ENCODE measurements around the gene PCA3.

PCA3 gene

GRCh38 chr9:76810377-76810957 lies 46.2 kb downstream of the PCA3 start:
- no peak for TF ChIP-seq TAF1 (IDR thresholded peaks at IDR 0.05; ENCODE audit: low read depth)
- no peak for TF ChIP-seq MAX (IDR thresholded peaks at IDR 0.05)
- no peak for TF ChIP-seq EGR1 (IDR thresholded peaks at IDR 0.05)
- TF ChIP-seq CEBPB (IDR thresholded peaks at IDR 0.05), result no peak
- no peak for TF ChIP-seq TCF12 (IDR thresholded peaks at IDR 0.05; ENCODE audit: low read depth)
- TF ChIP-seq EP300 (IDR thresholded peaks at IDR 0.05; ENCODE audit: borderline replicate concordance), result no peak
- peak; percentile 88 for TF ChIP-seq RAD21 (IDR thresholded peaks at IDR 0.05; ENCODE audit: low read depth)

- TF ChIP-seq YY1 (IDR thresholded peaks at IDR 0.05; ENCODE audit: low read depth), result no peak
- no peak for TF ChIP-seq NFIC (IDR thresholded peaks at IDR 0.05)
- TF ChIP-seq USF1 (IDR thresholded peaks at IDR 0.05), result no peak
- no peak for TF ChIP-seq EP300 (IDR thresholded peaks at IDR 0.05; ENCODE audit: borderline replicate concordance)
- TF ChIP-seq CREB1 (IDR thresholded peaks at IDR 0.05; ENCODE audit: low read depth), result no peak
- no peak for TF ChIP-seq FOXM1 (IDR thresholded peaks at IDR 0.05; ENCODE audit: borderline replicate concordance, low read depth)
- TF ChIP-seq RAD21 (IDR thresholded peaks at IDR 0.05; ENCODE audit: low read depth), result no peak
- TF ChIP-seq REST (IDR thresholded peaks at IDR 0.05; ENCODE audit: low read depth), result no peak
- TF ChIP-seq MAX (IDR thresholded peaks at IDR 0.05), result no peak
- TF ChIP-seq TAF1 (IDR thresholded peaks at IDR 0.05; ENCODE audit: low read depth), result no peak
- TF ChIP-seq TCF12 (IDR thresholded peaks at IDR 0.05; ENCODE audit: low read depth), result no peak
- TF ChIP-seq EGR1 (IDR thresholded peaks at IDR 0.05), result no peak
- TF ChIP-seq TEAD4 (IDR thresholded peaks at IDR 0.05), result no peak
- no peak for TF ChIP-seq ZBTB7A (IDR thresholded peaks at IDR 0.05; ENCODE audit: low read depth)
- no peak for TF ChIP-seq CEBPB (IDR thresholded peaks at IDR 0.05)
Measured at GRCh38 chr9:76812591-76812990, 48.4 kb downstream of the PCA3 start.

- no peak for TF ChIP-seq CREB1 (IDR thresholded peaks at IDR 0.05; ENCODE audit: low read depth)
- TF ChIP-seq USF1 (IDR thresholded peaks at IDR 0.05), result no peak
- TF ChIP-seq TCF12 (IDR thresholded peaks at IDR 0.05; ENCODE audit: low read depth), result no peak
- TF ChIP-seq EGR1 (IDR thresholded peaks at IDR 0.05), result no peak
Measured at GRCh38 chr9:76817489-76817888, 53.3 kb downstream of the PCA3 start.

GRCh38 chr9:76818271-76818670 lies 54.0 kb downstream of the PCA3 start:
- TF ChIP-seq EGR1 (IDR thresholded peaks at IDR 0.05), result no peak
- no peak for TF ChIP-seq TAF1 (IDR thresholded peaks at IDR 0.05; ENCODE audit: low read depth)
- no peak for TF ChIP-seq MAX (IDR thresholded peaks at IDR 0.05)
- no peak for TF ChIP-seq FOXM1 (IDR thresholded peaks at IDR 0.05; ENCODE audit: borderline replicate concordance, low read depth)
- no peak for TF ChIP-seq CEBPB (IDR thresholded peaks at IDR 0.05)
- TF ChIP-seq CREB1 (IDR thresholded peaks at IDR 0.05; ENCODE audit: low read depth), result no peak
- no peak for TF ChIP-seq ZBTB7A (IDR thresholded peaks at IDR 0.05; ENCODE audit: low read depth)
- no peak for TF ChIP-seq RAD21 (IDR thresholded peaks at IDR 0.05; ENCODE audit: low read depth)
- no peak for TF ChIP-seq REST (IDR thresholded peaks at IDR 0.05; ENCODE audit: low read depth)
- no peak for TF ChIP-seq TCF12 (IDR thresholded peaks at IDR 0.05; ENCODE audit: low read depth)
- no peak for TF ChIP-seq YY1 (IDR thresholded peaks at IDR 0.05; ENCODE audit: low read depth)
- no peak for TF ChIP-seq EP300 (IDR thresholded peaks at IDR 0.05; ENCODE audit: borderline replicate concordance)
- TF ChIP-seq NFIC (IDR thresholded peaks at IDR 0.05), result no peak
- TF ChIP-seq USF1 (IDR thresholded peaks at IDR 0.05), result no peak
- TF ChIP-seq TEAD4 (IDR thresholded peaks at IDR 0.05), result no peak

GRCh38 chr9:76820431-76820830 lies 56.2 kb downstream of the PCA3 start:
- no peak for TF ChIP-seq EP300 (IDR thresholded peaks at IDR 0.05; ENCODE audit: borderline replicate concordance)
- TF ChIP-seq REST (IDR thresholded peaks at IDR 0.05; ENCODE audit: low read depth), result no peak
- TF ChIP-seq YY1 (IDR thresholded peaks at IDR 0.05; ENCODE audit: low read depth), result no peak
- no peak for TF ChIP-seq MAX (IDR thresholded peaks at IDR 0.05)
- TF ChIP-seq CREB1 (IDR thresholded peaks at IDR 0.05; ENCODE audit: low read depth), result no peak
- no peak for TF ChIP-seq RAD21 (IDR thresholded peaks at IDR 0.05; ENCODE audit: low read depth)
- TF ChIP-seq TEAD4 (IDR thresholded peaks at IDR 0.05), result no peak
- no peak for TF ChIP-seq USF1 (IDR thresholded peaks at IDR 0.05)
- no peak for TF ChIP-seq TCF12 (IDR thresholded peaks at IDR 0.05; ENCODE audit: low read depth)
- TF ChIP-seq CEBPB (IDR thresholded peaks at IDR 0.05), result no peak
- no peak for TF ChIP-seq ZBTB7A (IDR thresholded peaks at IDR 0.05; ENCODE audit: low read depth)
- no peak for TF ChIP-seq NFIC (IDR thresholded peaks at IDR 0.05)
- TF ChIP-seq FOXM1 (IDR thresholded peaks at IDR 0.05; ENCODE audit: borderline replicate concordance, low read depth), result no peak
- no peak for TF ChIP-seq TAF1 (IDR thresholded peaks at IDR 0.05; ENCODE audit: low read depth)
- no peak for TF ChIP-seq EGR1 (IDR thresholded peaks at IDR 0.05)
